Liver (tissue), 9 donors: ENCODE results near the gene TET2. TPM values are rescaled to one million over a fixed set of nuclear protein-coding genes. Genes with fewer than 3 reads are reported as not detected.

ENCODE experiments used
- DNase-seq: peaks from one replicate; pipeline ENCODE4 v3.0.0-alpha.2; 2017; ENCODE audit warnings: low spot score
- H3K27ac ChIP-seq, 2 donors: one replicate each; pipeline ENCODE4 v1.7.0; 2013; ENCODE audit warnings: inconsistent platforms in 2 of 2, low read length in 2 of 2, control low read depth in 1 of 2, low read depth in 1 of 2, mild to moderate bottlenecking in 1 of 2
- H3K27me3 ChIP-seq, 4 donors: one replicate each; pipeline versions ENCODE4 v1.6.1 to v1.7.0; 2013; ENCODE audit warnings: low read length in 3 of 4, inconsistent platforms in 1 of 4, mild to moderate bottlenecking in 1 of 4, moderate library complexity in 1 of 4; ENCODE audit not compliant: control insufficient read depth in 4 of 4, insufficient read depth in 4 of 4
- H3K36me3 ChIP-seq, 4 donors: one replicate each; pipeline versions ENCODE4 v1.6.1 to v1.7.0; 2013; ENCODE audit warnings: low read length in 3 of 4, mild to moderate bottlenecking in 3 of 4, low read depth in 1 of 4, moderate library complexity in 1 of 4; ENCODE audit not compliant: control insufficient read depth in 4 of 4, insufficient read depth in 3 of 4
- H3K4me1 ChIP-seq, 4 donors: one replicate each; pipeline versions ENCODE4 v1.6.1 to v1.7.0; 2013; ENCODE audit warnings: low read length in 3 of 4, mild to moderate bottlenecking in 3 of 4, moderate library complexity in 1 of 4; ENCODE audit not compliant: control insufficient read depth in 4 of 4, insufficient read depth in 4 of 4
- H3K4me3 ChIP-seq, 3 donors: one replicate each; pipeline versions ENCODE4 v1.6.1 to v1.7.0; 2013; ENCODE audit warnings: low read length in 3 of 3, control low read depth in 1 of 3, low read depth in 1 of 3, mild to moderate bottlenecking in 1 of 3
- H3K9ac ChIP-seq, 2 donors: one replicate each; pipeline ENCODE4 v1.7.0; 2013; ENCODE audit warnings: low read length in 2 of 2, mild to moderate bottlenecking in 2 of 2, moderate library complexity in 2 of 2, control low read depth in 1 of 2, low read depth in 1 of 2
- H3K9me3 ChIP-seq, 4 donors: one replicate each; pipeline versions ENCODE4 v1.6.1 to v1.7.0; 2013; ENCODE audit warnings: low read length in 3 of 4; ENCODE audit not compliant: control insufficient read depth in 4 of 4
- ATF3 ChIP-seq: IDR thresholded peaks from 2 replicates; pipeline ENCODE4 v1.6.1; 2016; ENCODE audit warnings: antibody characterized with exemption
- EGR1 ChIP-seq, 2 donors: IDR thresholded peaks; 2 replicates each; pipeline ENCODE4 v1.6.1; 2016 to 2018; ENCODE audit warnings: antibody characterized with exemption in 2 of 2, low read depth in 2 of 2
- FOXA1 ChIP-seq: IDR thresholded peaks from 2 replicates; pipeline ENCODE4 v1.6.1; 2016; ENCODE audit warnings: antibody characterized with exemption
- FOXA2 ChIP-seq: IDR thresholded peaks from 2 replicates; pipeline ENCODE4 v1.6.1; 2016; ENCODE audit warnings: antibody characterized with exemption
- GABPA ChIP-seq, 2 donors: IDR thresholded peaks in 1 of 2; conservative IDR thresholded peaks in 1 of 2; 2 replicates each; pipeline ENCODE4 v1.6.1; 2016; ENCODE audit warnings: antibody characterized with exemption in 2 of 2, mild to moderate bottlenecking in 1 of 2, moderate library complexity in 1 of 2
- HNF4G ChIP-seq: IDR thresholded peaks from 2 replicates; pipeline ENCODE4 v1.6.1; 2016; ENCODE audit warnings: antibody characterized with exemption
- JUND ChIP-seq, 2 donors: IDR thresholded peaks; 2 replicates each; pipeline ENCODE4 v1.6.1; 2016; ENCODE audit warnings: antibody characterized with exemption in 2 of 2
- NR2F2 ChIP-seq: IDR thresholded peaks from 2 replicates; pipeline ENCODE4 v1.6.1; 2016; ENCODE audit warnings: antibody characterized with exemption
- REST ChIP-seq: IDR thresholded peaks from 2 replicates; pipeline ENCODE4 v1.6.1; 2016; ENCODE audit warnings: antibody characterized with exemption, mild to moderate bottlenecking
- RXRA ChIP-seq, 2 donors: IDR thresholded peaks; 2 replicates each; pipeline ENCODE4 v1.6.1; 2017 to 2018; ENCODE audit warnings: antibody characterized with exemption in 2 of 2, mild to moderate bottlenecking in 1 of 2
- SP1 ChIP-seq: IDR thresholded peaks from 2 replicates; pipeline ENCODE4 v1.6.1; 2018; ENCODE audit warnings: antibody characterized with exemption, mild to moderate bottlenecking
- TAF1 ChIP-seq: conservative IDR thresholded peaks from 2 replicates; pipeline ENCODE4 v1.6.1; 2016; ENCODE audit warnings: antibody characterized with exemption, mild to moderate bottlenecking
- YY1 ChIP-seq: IDR thresholded peaks from 2 replicates; pipeline ENCODE4 v1.6.1; 2016; ENCODE audit warnings: antibody characterized with exemption, mild to moderate bottlenecking
- WGBS: extraction: QIAGEN DNeasy Blood & Tissue Kit; methylation state at CpG from one replicate; pipeline ENCODE4 v1.1.7; 2013; 5-methylcytosine and 5-hydroxymethylcytosine counted together
- polyA plus RNA-seq, 2 donors: library from polyadenylated mRNA; stranded (reverse) in 1 of 2; unstranded in 1 of 2; fragments of 200-250 nt in 1 of 2; fragments of >200 nt in 1 of 2; fragmentation: Nextera tagmentation in 1 of 2; extraction: Ambion mirVana in 1 of 2; gene quantifications; one replicate each; pipeline versions ENCODE4 v1.2.1 to v1.2.3, GENCODE V29; 2013 to 2015
- total RNA-seq, 2 donors: library from RNA; depleted of rRNA; stranded (reverse); fragments of >200 nt; gene quantifications; one replicate each; pipeline ENCODE4 v1.2.3, GENCODE V29; 2014
- TF ChIP-seq, protein P1 (sequence below): IDR thresholded peaks from 2 replicates; pipeline ENCODE4 v1.6.1; 2016; ENCODE audit warnings: antibody characterized with exemption
- TF ChIP-seq, protein P2 (sequence below): fragments of 150-350 bp; IDR thresholded peaks from 2 replicates; pipeline ENCODE4 v1.5.1; 2017; ENCODE audit warnings: improper control_type of control experiment, low read depth, low read length; ENCODE audit not compliant: missing input control
- donor health status: healthy.
- donor health status: healthy.
- donor health status: healthy.
- donor health status: healthy.
- donor health status: healthy.

The TET2 gene
- total and polyA plus RNA-seq, 4 donors, result 0.88 to 8.4 (median 5.5) TPM

DNA sequence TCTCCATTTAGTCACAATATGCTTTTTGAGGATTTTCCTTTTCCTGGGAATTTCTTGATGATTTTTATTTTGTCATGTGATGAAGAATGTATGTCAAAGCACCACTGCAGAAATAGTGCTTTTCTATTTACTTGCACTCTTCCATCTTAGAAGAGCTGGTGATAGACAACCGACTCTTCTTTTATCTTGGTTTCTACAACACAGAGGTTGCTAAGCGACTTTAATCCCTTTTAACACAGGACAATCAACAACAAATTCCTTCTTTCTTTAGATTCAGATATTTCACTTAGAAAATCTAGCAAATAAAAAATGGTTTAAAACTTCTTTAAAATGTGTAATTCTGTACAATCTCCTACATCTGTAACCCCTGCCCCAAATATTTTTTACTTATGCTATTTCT, 34.6 kb downstream of the TET2 start:
- TF ChIP-seq RXRA (IDR thresholded peaks at IDR 0.05) (no peak), FOXA1 (no peak), GABPA (IDR thresholded peaks at IDR 0.05 in 1 of 2, conservative IDR thresholded peaks at IDR 0.05 in 1 of 2) (no peak), HNF4G (no peak), TAF1 (no peak), REST (no peak), FOXA2 (no peak), ATF3 (no peak), JUND (IDR thresholded peaks at IDR 0.05) (no peak), YY1 (no peak)
- TF ChIP-seq, protein P1, sequence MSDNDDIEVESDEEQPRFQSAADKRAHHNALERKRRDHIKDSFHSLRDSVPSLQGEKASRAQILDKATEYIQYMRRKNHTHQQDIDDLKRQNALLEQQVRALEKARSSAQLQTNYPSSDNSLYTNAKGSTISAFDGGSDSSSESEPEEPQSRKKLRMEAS, result no peak
- TF ChIP-seq, protein P2, sequence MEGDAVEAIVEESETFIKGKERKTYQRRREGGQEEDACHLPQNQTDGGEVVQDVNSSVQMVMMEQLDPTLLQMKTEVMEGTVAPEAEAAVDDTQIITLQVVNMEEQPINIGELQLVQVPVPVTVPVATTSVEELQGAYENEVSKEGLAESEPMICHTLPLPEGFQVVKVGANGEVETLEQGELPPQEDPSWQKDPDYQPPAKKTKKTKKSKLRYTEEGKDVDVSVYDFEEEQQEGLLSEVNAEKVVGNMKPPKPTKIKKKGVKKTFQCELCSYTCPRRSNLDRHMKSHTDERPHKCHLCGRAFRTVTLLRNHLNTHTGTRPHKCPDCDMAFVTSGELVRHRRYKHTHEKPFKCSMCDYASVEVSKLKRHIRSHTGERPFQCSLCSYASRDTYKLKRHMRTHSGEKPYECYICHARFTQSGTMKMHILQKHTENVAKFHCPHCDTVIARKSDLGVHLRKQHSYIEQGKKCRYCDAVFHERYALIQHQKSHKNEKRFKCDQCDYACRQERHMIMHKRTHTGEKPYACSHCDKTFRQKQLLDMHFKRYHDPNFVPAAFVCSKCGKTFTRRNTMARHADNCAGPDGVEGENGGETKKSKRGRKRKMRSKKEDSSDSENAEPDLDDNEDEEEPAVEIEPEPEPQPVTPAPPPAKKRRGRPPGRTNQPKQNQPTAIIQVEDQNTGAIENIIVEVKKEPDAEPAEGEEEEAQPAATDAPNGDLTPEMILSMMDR, result no peak
- Histone ChIP-seq H3K4me1 (peaks cover 2 to 26% (median 12%) of the 10 kb centered on the region in 4 donors), H3K27ac (no peak overlapping the region), H3K9ac (no peak overlapping the region), H3K9me3 (no peaks in the 10 kb centered on the region), H3K27me3 (no peaks in the 10 kb centered on the region), H3K36me3 (no peaks in the 10 kb centered on the region), H3K4me3 (no peak overlapping the region)
- DNase-seq, result no peak
- 85% methylated on average over 2 of the region's 2 CpGs for WGBS

DNA sequence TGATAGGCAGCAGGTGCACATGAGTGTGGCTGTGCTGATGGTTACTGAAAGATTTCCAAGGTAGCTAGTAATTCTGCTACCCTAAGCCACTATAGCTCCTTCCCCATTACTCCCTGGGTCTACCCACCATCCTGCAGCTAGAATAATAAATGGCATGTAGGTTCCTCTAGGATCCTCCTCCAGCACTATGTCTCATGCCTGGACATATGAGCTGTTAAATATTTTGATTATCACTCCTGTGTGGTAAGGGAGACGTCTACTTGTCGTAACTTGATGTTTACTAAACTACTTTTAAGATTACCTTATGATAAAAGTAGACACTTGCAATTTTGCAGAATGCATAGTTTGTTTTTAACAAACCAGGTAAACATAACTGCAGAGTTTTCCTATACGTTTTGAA, 35.5 kb downstream of the TET2 start:
- H3K36me3 ChIP-seq, result no peaks in the 10 kb centered on the region
- no peaks in the 10 kb centered on the region for H3K27me3 ChIP-seq
- H3K27ac ChIP-seq, result no peak overlapping the region
- no peaks in the 10 kb centered on the region for H3K9me3 ChIP-seq
- DNase-seq, result no peak
- no peak overlapping the region for H3K4me3 ChIP-seq
- H3K9ac ChIP-seq, result no peak overlapping the region
- 76% methylated on average over 3 of the region's 3 CpGs for WGBS
- peaks cover 2 to 26% (median 15%) of the 10 kb centered on the region in 4 donors for H3K4me1 ChIP-seq
- TF ChIP-seq JUND (IDR thresholded peaks at IDR 0.05), result no peak
- TF ChIP-seq TAF1, result no peak
- no peak for TF ChIP-seq SP1
- no peak for TF ChIP-seq FOXA1
- TF ChIP-seq GABPA (IDR thresholded peaks at IDR 0.05 in 1 of 2, conservative IDR thresholded peaks at IDR 0.05 in 1 of 2), result no peak
- no peak for TF ChIP-seq EGR1 (IDR thresholded peaks at IDR 0.05; ENCODE audit: low read depth in 2 of 2)
- no peak for TF ChIP-seq HNF4G
- TF ChIP-seq, protein P1, result no peak
- no peak for TF ChIP-seq REST
- no peak for TF ChIP-seq NR2F2
- TF ChIP-seq, protein P2, result no peak
- TF ChIP-seq YY1, result no peak
- TF ChIP-seq RXRA (IDR thresholded peaks at IDR 0.05), result no peak
